NT2/D1 (cell line): ENCODE results near the gene AGAP1.

Source experiments
- YY1 ChIP-seq: IDR thresholded peaks from 2 replicates; pipeline ENCODE4 v1.6.1; 2011; ENCODE audit not compliant: insufficient read length, insufficient read depth
- ZNF274 ChIP-seq: IDR thresholded peaks from 2 replicates; pipeline ENCODE4 v1.6.1; 2011; ENCODE audit warnings: mild to moderate bottlenecking, low read depth, low read length

DNA sequence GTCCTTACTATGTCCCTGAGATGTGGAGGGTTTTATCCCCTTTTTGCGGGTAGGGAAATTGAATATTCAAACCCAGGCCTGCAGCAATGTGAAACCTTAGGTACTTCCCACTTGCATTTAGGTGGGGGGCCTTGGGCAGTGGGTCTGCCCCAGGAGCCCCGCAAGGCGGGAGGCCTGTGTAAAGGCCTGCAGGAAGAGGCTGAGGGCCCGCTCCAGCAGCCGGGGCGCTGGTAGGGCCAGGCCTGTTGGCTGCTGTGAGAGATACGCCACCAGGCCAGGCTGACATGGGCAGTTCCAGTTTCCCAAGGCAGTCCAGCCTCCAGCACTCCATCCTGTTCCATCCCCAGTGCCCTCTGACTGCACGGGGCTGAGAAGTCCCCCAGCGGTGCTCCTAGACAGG is 610.1 kb downstream of the AGAP1 start:
- no peak for TF ChIP-seq YY1
- no peak for TF ChIP-seq ZNF274
